HG03159 (cell line): Measurements from ENCODE around the gene CDC14C.
"Not testable (repeated sequence)": the region's sequence is repeated elsewhere in the genome, so short reads cannot be mapped to it uniquely, and the experiment has no call there.

Source experiments
- ATAC-seq: cut with Tn5 transposase; IDR thresholded peaks from one replicate; pipeline ENCODE4 v1.9.1; 2021; ENCODE audit warnings: mild to moderate bottlenecking, moderate library complexity; ENCODE audit not compliant: unreplicated experiment

CDC14C gene

GRCh38 chr7:48924433-48924832, at the start of gene CDC14C:
TSS of gene CDC14C (plus strand) at chr7:48924547. CDS start at chr7:48924673, 126 bp downstream.
- ATAC-seq: no peak

- ATAC-seq: no peak
Measured at GRCh38 chr7:48875045-48875916, 49.1 kb upstream of the CDC14C start.

- peak; percentile 58 for ATAC-seq
Measured at GRCh38 chr7:48876087-48876486, 48.3 kb upstream of the CDC14C start.

- no peak for ATAC-seq
Measured at GRCh38 chr7:48880851-48881250, 43.5 kb upstream of the CDC14C start.

GRCh38 chr7:48887500-48887899, 36.8 kb upstream of the CDC14C start:
- no peak for ATAC-seq

- ATAC-seq: no peak
Measured at GRCh38 chr7:48894574-48894973, 29.8 kb upstream of the CDC14C start.

GRCh38 chr7:48899932-48900331, 24.4 kb upstream of the CDC14C start:
- no peak for ATAC-seq

- ATAC-seq: no peak
Measured at GRCh38 chr7:48901966-48902365, 22.4 kb upstream of the CDC14C start.

- ATAC-seq: no peak
Measured at GRCh38 chr7:48904975-48905374, 19.4 kb upstream of the CDC14C start.

GRCh38 chr7:48905686-48906085, 18.7 kb upstream of the CDC14C start:
- not testable (repeated sequence) for ATAC-seq

- ATAC-seq: not testable (repeated sequence)
Measured at GRCh38 chr7:48909887-48910286, 14.5 kb upstream of the CDC14C start.

GRCh38 chr7:48931481-48931880, 7.1 kb downstream of the CDC14C start:
- ATAC-seq: no peak

- no peak for ATAC-seq
Measured at GRCh38 chr7:48932126-48932910, 8.0 kb downstream of the CDC14C start.

GRCh38 chr7:48933549-48934085, 9.3 kb downstream of the CDC14C start:
- no peak for ATAC-seq

GRCh38 chr7:48938539-48939295, 14.4 kb downstream of the CDC14C start:
- ATAC-seq: no peak

- ATAC-seq: no peak
Measured at GRCh38 chr7:48943279-48943990, 19.1 kb downstream of the CDC14C start.

GRCh38 chr7:48955916-48956315, 31.6 kb downstream of the CDC14C start:
- no peak for ATAC-seq

GRCh38 chr7:48959676-48960075, 35.3 kb downstream of the CDC14C start:
- ATAC-seq: no peak

- no peak for ATAC-seq
Measured at GRCh38 chr7:48962821-48963505, 38.6 kb downstream of the CDC14C start.

GRCh38 chr7:48964074-48964473, 39.7 kb downstream of the CDC14C start:
- no peak for ATAC-seq
